HG03175 (cell line): ENCODE results near the gene MYO18A.
"Not testable (repeated sequence)": the region's sequence is repeated elsewhere in the genome, so short reads cannot be mapped to it uniquely, and the experiment has no call there.

Source experiments
- ATAC-seq: cut with Tn5 transposase; IDR thresholded peaks from one replicate; pipeline ENCODE4 v1.9.1; 2021; ENCODE audit warnings: mild to moderate bottlenecking, moderate library complexity; ENCODE audit not compliant: unreplicated experiment

Gene MYO18A

GRCh38 chr17:29195465-29196081 is 15.4 kb upstream of the MYO18A start:
- ATAC-seq = no peak

GRCh38 chr17:29194669-29195068 is 14.5 kb upstream of the MYO18A start:
- ATAC-seq = no peak

GRCh38 chr17:29193146-29193545 is 12.9 kb upstream of the MYO18A start:
- no peak for ATAC-seq

- no peak for ATAC-seq
Measured at GRCh38 chr17:29190592-29191207, 10.5 kb upstream of the MYO18A start.

- no peak for ATAC-seq
Measured at GRCh38 chr17:29190039-29190438, 9.8 kb upstream of the MYO18A start.

GRCh38 chr17:29189355-29189754 is 9.2 kb upstream of the MYO18A start:
- no peak for ATAC-seq

- no peak for ATAC-seq
Measured at GRCh38 chr17:29181226-29181625, 1.0 kb upstream of the MYO18A start.

GRCh38 chr17:29180788-29181160 is 576 bp upstream of the MYO18A start:
- no peak for ATAC-seq

GRCh38 chr17:29179232-29180033 is 765 bp downstream of the MYO18A start:
- ATAC-seq = no peak

- no peak for ATAC-seq
Measured at GRCh38 chr17:29178750-29179231, 1.4 kb downstream of the MYO18A start.

- ATAC-seq = no peak
Measured at GRCh38 chr17:29177871-29178749, 2.1 kb downstream of the MYO18A start.

- no peak for ATAC-seq
Measured at GRCh38 chr17:29177541-29177870, 2.7 kb downstream of the MYO18A start.

- peak; percentile 42 for ATAC-seq
Measured at GRCh38 chr17:29176558-29177351, 3.4 kb downstream of the MYO18A start.

- ATAC-seq = no peak
Measured at GRCh38 chr17:29175349-29175748, 4.8 kb downstream of the MYO18A start.

- ATAC-seq = no peak
Measured at GRCh38 chr17:29172589-29172988, 7.6 kb downstream of the MYO18A start.

GRCh38 chr17:29170682-29171081 is 9.5 kb downstream of the MYO18A start:
- ATAC-seq = no peak

GRCh38 chr17:29169806-29170591 is 10.2 kb downstream of the MYO18A start:
- no peak for ATAC-seq

- not testable (repeated sequence) for ATAC-seq
Measured at GRCh38 chr17:29168759-29169126, 11.5 kb downstream of the MYO18A start.

- no peak for ATAC-seq
Measured at GRCh38 chr17:29168079-29168758, 12.0 kb downstream of the MYO18A start.
